Adrenal gland (tissue), 12 donors: Measurements from ENCODE around the gene SPOP. TPM values are rescaled to one million over a fixed set of nuclear protein-coding genes. Genes with fewer than 3 reads are reported as not detected.

Source experiments
- DNase-seq, 7 donors: peaks; one replicate each; pipeline ENCODE4 v3.0.0-alpha.2; 2019 to 2020
- H3K27ac ChIP-seq, 5 donors: fragments of 200-600 bp; sonication (generic) in 4 of 5; 1 replicate in 3 of 5; 2 replicates in 2 of 5; pipeline versions ENCODE4 v1.5.1 to v1.8.0; 2016 to 2020; ENCODE audit warnings: mild to moderate bottlenecking in 1 of 5
- H3K27me3 ChIP-seq: fragments of 200-600 bp; 2 replicates; pipeline ENCODE4 v1.8.0; 2021
- H3K36me3 ChIP-seq, 2 donors: fragments of 200-600 bp; replicated peaks in 1 of 2; 1 replicate in 1 of 2; 2 replicates in 1 of 2; pipeline versions ENCODE4 v1.5.1 to v1.8.0; 2018 to 2022
- H3K4me1 ChIP-seq, 2 donors: fragments of 200-600 bp; replicated peaks in 1 of 2; 1 replicate in 1 of 2; 2 replicates in 1 of 2; pipeline versions ENCODE4 v1.5.1 to v1.8.0; 2018 to 2021
- H3K4me3 ChIP-seq, 4 donors: fragments of 200-600 bp; sonication (generic) in 3 of 4; one replicate each; pipeline ENCODE4 v1.5.1; 2016 to 2018
- H3K9me3 ChIP-seq, 3 donors: fragments of 200-600 bp; sonication (generic) in 1 of 3; replicated peaks in 1 of 3; 1 replicate in 2 of 3; 2 replicates in 1 of 3; pipeline versions ENCODE4 v1.5.1 to v1.8.0; 2016 to 2021
- POLR2A ChIP-seq, 2 donors: fragments of 450-650 bp; IDR thresholded peaks; one replicate each; pipeline ENCODE4 v1.6.1; 2017; ENCODE audit warnings: antibody characterized with exemption in 2 of 2, mild to moderate bottlenecking in 2 of 2, moderate library complexity in 1 of 2
- WGBS, 4 donors: extraction: QIAGEN DNeasy Blood & Tissue Kit in 2 of 4; methylation state at CpG; one replicate each; pipeline versions ENCODE4 v1.1.5 to v1.1.7; 2013 to 2017; 5-methylcytosine and 5-hydroxymethylcytosine counted together
- intact Hi-C, 2 donors: fragments of 100-400 bp; cut with DNase I; formaldehyde crosslinking; loops; one replicate each; pipeline versions ENCODE4 v1.14.1 to v1.15.0; 2022 to 2023
- polyA plus RNA-seq, 3 donors: library from polyadenylated mRNA; stranded (reverse); fragments of 200-250 nt in 2 of 3; fragments of 350-450 nt in 1 of 3; fragmentation: Illumina TruSeq in 1 of 3; extraction: RNeasy Lipid Tissue Mini Kit (QIAGEN cat#74804) in 1 of 3; gene quantifications; one replicate each; pipeline ENCODE4 v1.2.3, GENCODE V29; 2013 to 2014
- total RNA-seq, 9 donors: library from RNA; depleted of rRNA in 4 of 9; stranded (reverse); fragments of >200 nt in 4 of 9; fragments of 120-200 nt in 1 of 9; fragmentation: NEBNext Ultra II Directional in 1 of 9; extraction: Animal tissue kit (Norgen Biotek cat#: 25700) in 1 of 9; gene quantifications; one replicate each; pipeline versions ENCODE4 v1.1.0 to v1.2.4, GENCODE V29; 2013 to 2023
- TF ChIP-seq, protein P1 (sequence below), 6 experiments: fragments of 450-650 bp in 4 of 6; fragments of 200-600 bp in 2 of 6; sonication (generic) in 1 of 6; IDR thresholded peaks; 1 replicate in 5 of 6; 2 replicates in 1 of 6; pipeline versions ENCODE4 v1.5.1 to v1.8.0; 2016 to 2021; ENCODE audit warnings: antibody characterized with exemption in 6 of 6, mild to moderate bottlenecking in 2 of 6, moderate library complexity in 1 of 6
- donor health status: healthy with polysubstance abuse.
- donor health status: Bipolar disorder and iron deficiency.
- donor health status: DM: yes; HTN: yes; CAD: no.
- donor health status: DM: no; HTN: no; CAD: no.
- donor health status: DM: no; HTN: no; CAD: no.
- donor health status: DM: yes; HTN: yes; CAD: no.

The SPOP gene
- total and polyA plus RNA-seq, 12 donors = 22.4 to 86.4 (median 57.6) TPM

GRCh38 chr17:49549691-49550678 is 127.9 kb downstream of the SPOP start:
- WGBS, 4 donors = 82 to 93% (median 90%) methylated on average over 14 to 20 of the region's 20 CpGs
- Histone ChIP-seq H3K27me3 (no peaks in the 10 kb centered on the region), H3K27ac (no peak overlapping the region), H3K4me1 (no peaks in the 10 kb centered on the region), H3K36me3 (no peaks in the 10 kb centered on the region), H3K9me3 (no peaks in the 10 kb centered on the region), H3K4me3 (no peak overlapping the region)
- TF ChIP-seq, protein P1, sequence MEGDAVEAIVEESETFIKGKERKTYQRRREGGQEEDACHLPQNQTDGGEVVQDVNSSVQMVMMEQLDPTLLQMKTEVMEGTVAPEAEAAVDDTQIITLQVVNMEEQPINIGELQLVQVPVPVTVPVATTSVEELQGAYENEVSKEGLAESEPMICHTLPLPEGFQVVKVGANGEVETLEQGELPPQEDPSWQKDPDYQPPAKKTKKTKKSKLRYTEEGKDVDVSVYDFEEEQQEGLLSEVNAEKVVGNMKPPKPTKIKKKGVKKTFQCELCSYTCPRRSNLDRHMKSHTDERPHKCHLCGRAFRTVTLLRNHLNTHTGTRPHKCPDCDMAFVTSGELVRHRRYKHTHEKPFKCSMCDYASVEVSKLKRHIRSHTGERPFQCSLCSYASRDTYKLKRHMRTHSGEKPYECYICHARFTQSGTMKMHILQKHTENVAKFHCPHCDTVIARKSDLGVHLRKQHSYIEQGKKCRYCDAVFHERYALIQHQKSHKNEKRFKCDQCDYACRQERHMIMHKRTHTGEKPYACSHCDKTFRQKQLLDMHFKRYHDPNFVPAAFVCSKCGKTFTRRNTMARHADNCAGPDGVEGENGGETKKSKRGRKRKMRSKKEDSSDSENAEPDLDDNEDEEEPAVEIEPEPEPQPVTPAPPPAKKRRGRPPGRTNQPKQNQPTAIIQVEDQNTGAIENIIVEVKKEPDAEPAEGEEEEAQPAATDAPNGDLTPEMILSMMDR (IDR thresholded peaks at IDR 0.05) = no peak
- TF ChIP-seq POLR2A (IDR thresholded peaks at IDR 0.05) = no peak
- intact Hi-C loops = loop anchor here (2.0 to 10.0 kb wide), 5 partner anchors 53 to 145 kb away; partner anchors contain the start of gene NGFR (in 1 of the 2)
- no peak for DNase-seq

GRCh38 chr17:49549311-49549605 is 128.6 kb downstream of the SPOP start:
- H3K4me1 ChIP-seq = no peaks in the 10 kb centered on the region
- no peaks in the 10 kb centered on the region for H3K9me3 ChIP-seq
- WGBS, 4 donors = 72 to 95% (median 89%) methylated on average over 3 to 6 of the region's 6 CpGs
- no peaks in the 10 kb centered on the region for H3K36me3 ChIP-seq
- H3K4me3 ChIP-seq = no peak overlapping the region
- DNase-seq = no peak
- no peaks in the 10 kb centered on the region for H3K27me3 ChIP-seq
- TF ChIP-seq POLR2A (IDR thresholded peaks at IDR 0.05) = no peak
- TF ChIP-seq, protein P1 (IDR thresholded peaks at IDR 0.05) = no peak
- intact Hi-C loops = loop anchor here in 1 of 2 donors (2.0 kb wide), 1 partner anchor 52 kb away; no protein-coding TSS in a partner anchor
- H3K27ac ChIP-seq = no peak overlapping the region

Other genes starting within 250 kb of the SPOP start
- gene NGFR, start 182.8 kb downstream of the SPOP start, total RNA-seq = 10 to 100 TPM in 8 of 9 donors, 1 to 10 TPM in 1; 4.2 to 77.8 (median 27.7) TPM
- 10 to 100 TPM; 14.0 to 25.5 (median 21.8) TPM for gene NGFR, start 182.8 kb downstream of the SPOP start, polyA plus RNA-seq
- gene NXPH3, start 102.2 kb downstream of the SPOP start, total RNA-seq = 1 to 10 TPM in 6 of 9 donors, under 1 TPM in 3; 0.30 to 6.1 (median 1.3) TPM
- 1 to 10 TPM in 1 of 3 donors, under 1 TPM in 2; 0.80 to 1.3 (median 0.88) TPM for gene NXPH3, start 102.2 kb downstream of the SPOP start, polyA plus RNA-seq
- 10 to 100 TPM; 20.9 to 87.9 (median 37.4) TPM for gene SLC35B1, start 29.9 kb upstream of the SPOP start, total RNA-seq
- 10 to 100 TPM; 41.6 to 87.2 (median 45.9) TPM for gene SLC35B1, start 29.9 kb upstream of the SPOP start, polyA plus RNA-seq
- 10 to 100 TPM in 6 of 9 donors, 1 to 10 TPM in 3; 4.6 to 16.3 (median 11.2) TPM for gene FAM117A, start 86.0 kb upstream of the SPOP start, total RNA-seq
- 1 to 10 TPM; 4.6 to 9.6 (median 6.0) TPM for gene FAM117A, start 86.0 kb upstream of the SPOP start, polyA plus RNA-seq
- gene KAT7, start 110.6 kb upstream of the SPOP start, total RNA-seq = 10 to 100 TPM; 27.5 to 54.7 (median 42.8) TPM
- gene KAT7, start 110.6 kb upstream of the SPOP start, polyA plus RNA-seq = 10 to 100 TPM in 1 of 3 donors, 1 to 10 TPM in 2; 5.2 to 32.5 (median 5.9) TPM
- gene TAC4, start 170.0 kb upstream of the SPOP start, total RNA-seq = under 1 TPM in 1 of 9 donors, not detected in 8; 0.90 TPM
- gene TAC4, start 170.0 kb upstream of the SPOP start, polyA plus RNA-seq = under 1 TPM in 1 of 3 donors, not detected in 2; 0.40 TPM